Natural killer cell (primary cell): ENCODE data around the gene BAG2. TPM values are rescaled to one million over a fixed set of nuclear protein-coding genes. Genes with fewer than 3 reads are reported as not detected.

Experiments
- ATAC-seq, 3 donors: fragments of 150-1000 bp in 2 of 3; fragments of 200-7000 bp in 1 of 3; cut with Tn5 transposase; 1 replicate in 1 of 3; 2 replicates in 2 of 3; pipeline ENCODE4 v1.10.0; 2021; ENCODE audit warnings: mild to moderate bottlenecking in 2 of 3, moderate library complexity in 2 of 3
- DNase-seq, 2 donors: peaks; one replicate each; pipeline versions ENCODE4 v3.0.0 to v3.0.0-alpha.2; 2013 to 2021; ENCODE audit warnings: mixed read lengths in 1 of 2
- H3K27ac ChIP-seq: one replicate; pipeline ENCODE4 v1.5.1; 2013; ENCODE audit warnings: mild to moderate bottlenecking, low read length
- H3K27me3 ChIP-seq: one replicate; pipeline ENCODE4 v1.6.1; 2013; ENCODE audit warnings: low read length; ENCODE audit not compliant: control insufficient read depth, insufficient read depth
- H3K36me3 ChIP-seq: one replicate; pipeline ENCODE4 v1.6.1; 2013; ENCODE audit warnings: low read length; ENCODE audit not compliant: control insufficient read depth, insufficient read depth
- H3K4me1 ChIP-seq: one replicate; pipeline ENCODE4 v1.6.1; 2013; ENCODE audit warnings: low read length; ENCODE audit not compliant: control insufficient read depth, insufficient read depth
- H3K4me3 ChIP-seq: one replicate; pipeline ENCODE4 v1.5.1; 2013; ENCODE audit warnings: low read length
- H3K9me3 ChIP-seq: one replicate; pipeline ENCODE4 v1.6.1; 2013; ENCODE audit warnings: low read length; ENCODE audit not compliant: control insufficient read depth, insufficient read depth
- H3K27ac Mint-ChIP-seq, 2 donors: one replicate each; pipeline ENCODE4 v1.8.0; 2022; ENCODE audit warnings: mild to moderate bottlenecking in 2 of 2, mixed read lengths in 2 of 2, moderate library complexity in 1 of 2
- H3K27me3 Mint-ChIP-seq, 2 donors: one replicate each; pipeline ENCODE4 v1.8.0; 2022; ENCODE audit warnings: low read depth in 2 of 2, mixed read lengths in 2 of 2
- H3K36me3 Mint-ChIP-seq: one replicate; pipeline ENCODE4 v1.8.0; 2022; ENCODE audit warnings: mixed read lengths
- H3K4me1 Mint-ChIP-seq, 2 donors: one replicate each; pipeline ENCODE4 v1.8.0; 2022; ENCODE audit warnings: mixed read lengths in 2 of 2
- H3K4me3 Mint-ChIP-seq: one replicate; pipeline ENCODE4 v1.8.0; 2022; ENCODE audit warnings: mild to moderate bottlenecking, moderate library complexity, mixed read lengths
- H3K9me3 Mint-ChIP-seq, 2 donors: one replicate each; pipeline ENCODE4 v1.8.0; 2022; ENCODE audit warnings: mixed read lengths in 2 of 2
- WGBS: methylation state at CpG from one replicate; pipeline ENCODE4 v1.1.7; 2013; ENCODE audit warnings: missing lambda C conversion rate; ENCODE audit not compliant: insufficient coverage; 5-methylcytosine and 5-hydroxymethylcytosine counted together
- intact Hi-C: fragments of 100-400 bp; cut with micrococcal nuclease; formaldehyde crosslinking; loops from one replicate; pipeline ENCODE4 v1.14.2; 2022
- total RNA-seq, 4 donors: library from RNA; stranded (reverse); fragments of 120-200 nt in 1 of 4; gene quantifications; one replicate each; pipeline versions ENCODE4 v1.2.3 to v1.2.4, GENCODE V29; 2013 to 2022
- TF ChIP-seq, protein P1 (sequence below): fragments of 200-600 bp; IDR thresholded peaks from one replicate; pipeline ENCODE4 v1.8.0; 2022; ENCODE audit warnings: antibody characterized with exemption

Gene BAG2
- 1 to 10 TPM; 2.8 to 3.6 (median 3.2) TPM for total RNA-seq
- total RNA-seq (2013) = 4.8 TPM

DNA sequence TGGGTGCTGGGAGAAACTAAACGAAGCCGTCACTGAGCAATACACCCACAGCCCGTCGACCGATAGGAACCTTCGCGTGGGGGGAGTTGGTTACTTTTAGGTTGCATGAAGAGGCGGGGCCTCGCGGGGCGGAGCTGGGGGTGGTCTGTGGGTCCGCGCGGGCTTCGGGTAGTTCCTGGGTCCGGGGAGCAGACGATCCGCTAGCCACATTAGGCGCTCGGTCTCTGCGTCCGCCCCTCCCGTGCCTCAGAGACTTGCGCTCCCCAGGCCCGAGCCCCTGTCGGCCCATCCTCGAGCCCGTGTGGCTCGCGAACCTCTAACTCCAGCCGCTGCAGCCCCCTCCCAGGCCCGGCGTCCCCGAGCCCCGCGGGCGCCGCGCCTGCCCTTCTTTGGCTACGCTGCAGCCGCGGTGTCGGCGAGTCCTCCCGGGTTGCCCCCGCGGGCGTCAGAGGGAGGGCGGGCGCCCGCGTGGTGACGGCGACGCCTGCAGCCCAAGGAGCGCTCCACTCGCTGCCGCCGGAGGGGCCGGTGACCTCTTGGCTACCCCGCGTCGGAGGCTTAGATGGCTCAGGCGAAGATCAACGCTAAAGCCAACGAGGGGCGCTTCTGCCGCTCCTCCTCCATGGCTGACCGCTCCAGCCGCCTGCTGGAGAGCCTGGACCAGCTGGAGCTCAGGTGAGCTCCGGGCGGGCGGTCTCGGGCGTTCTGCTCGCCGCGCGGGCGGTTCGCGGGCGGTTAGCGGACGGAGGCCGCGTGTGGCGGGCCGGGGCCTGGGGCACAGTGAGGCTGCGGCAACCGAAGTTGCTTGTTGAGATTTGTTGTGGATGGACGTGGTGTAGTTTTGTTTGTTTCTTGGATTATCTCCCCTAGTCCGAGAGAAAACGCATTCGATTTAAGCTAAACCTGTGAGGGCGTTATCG is at the start of gene BAG2:
TSS of gene BAG2 (plus strand) at position 191 of the 920 bp plus-strand sequence. CDS start at position 563, 372 bp downstream.
- TF ChIP-seq, protein P1, sequence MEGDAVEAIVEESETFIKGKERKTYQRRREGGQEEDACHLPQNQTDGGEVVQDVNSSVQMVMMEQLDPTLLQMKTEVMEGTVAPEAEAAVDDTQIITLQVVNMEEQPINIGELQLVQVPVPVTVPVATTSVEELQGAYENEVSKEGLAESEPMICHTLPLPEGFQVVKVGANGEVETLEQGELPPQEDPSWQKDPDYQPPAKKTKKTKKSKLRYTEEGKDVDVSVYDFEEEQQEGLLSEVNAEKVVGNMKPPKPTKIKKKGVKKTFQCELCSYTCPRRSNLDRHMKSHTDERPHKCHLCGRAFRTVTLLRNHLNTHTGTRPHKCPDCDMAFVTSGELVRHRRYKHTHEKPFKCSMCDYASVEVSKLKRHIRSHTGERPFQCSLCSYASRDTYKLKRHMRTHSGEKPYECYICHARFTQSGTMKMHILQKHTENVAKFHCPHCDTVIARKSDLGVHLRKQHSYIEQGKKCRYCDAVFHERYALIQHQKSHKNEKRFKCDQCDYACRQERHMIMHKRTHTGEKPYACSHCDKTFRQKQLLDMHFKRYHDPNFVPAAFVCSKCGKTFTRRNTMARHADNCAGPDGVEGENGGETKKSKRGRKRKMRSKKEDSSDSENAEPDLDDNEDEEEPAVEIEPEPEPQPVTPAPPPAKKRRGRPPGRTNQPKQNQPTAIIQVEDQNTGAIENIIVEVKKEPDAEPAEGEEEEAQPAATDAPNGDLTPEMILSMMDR = no peak
- under 1% methylated on average over 97 of the region's 97 CpGs for WGBS
- ATAC-seq (peak; percentile 85 to 94 (median 90)), DNase-seq (peak; percentile 89 to 90)
- intact Hi-C loops = loop anchor here (1.0 to 2.0 kb wide), 5 partner anchors 36 to 144 kb away; partner anchors contain the start of gene KIAA1586
- no peaks in the 10 kb centered on the region for H3K9me3 Mint-ChIP-seq
- Histone ChIP-seq H3K27ac (peak within 1 kb of the TSS; percentile 81), H3K27me3 (no peaks in the 10 kb centered on the region), H3K4me3 (peak within 1 kb of the TSS; percentile 74), H3K9me3 (no peaks in the 10 kb centered on the region), H3K4me1 (peaks cover 11% of the 10 kb centered on the region), H3K36me3 (peaks cover 3% of the 10 kb centered on the region)
- H3K27ac Mint-ChIP-seq = peak within 1 kb of the TSS; percentile 85 to 88
- peaks cover 20 to 21% of the 10 kb centered on the region in 2 donors for H3K4me1 Mint-ChIP-seq
- H3K36me3 Mint-ChIP-seq = no peaks in the 10 kb centered on the region
- H3K4me3 Mint-ChIP-seq = peak within 1 kb of the TSS; percentile 91
- no peaks in the 10 kb centered on the region for H3K27me3 Mint-ChIP-seq

DNA sequence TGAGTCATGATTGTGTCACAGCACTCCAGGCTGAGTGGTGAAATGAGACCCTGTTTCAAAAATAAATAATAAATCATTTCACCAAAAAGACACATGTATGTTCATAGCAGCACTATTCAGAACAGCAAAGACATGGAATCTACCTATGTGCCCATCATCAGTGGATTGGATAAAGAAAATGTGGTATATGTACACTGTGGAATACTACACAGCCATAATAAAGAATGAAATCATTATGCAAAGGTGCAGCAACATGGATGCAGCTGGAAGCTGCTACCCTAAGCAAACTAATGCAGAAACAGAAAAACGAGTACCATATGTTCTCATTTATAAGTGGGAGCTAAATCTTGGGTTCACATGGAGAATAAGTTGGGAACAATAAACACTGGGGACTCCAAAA is 49.0 kb upstream of the BAG2 start:
- H3K4me3 ChIP-seq = no peak overlapping the region
- 100% methylated on average over 1 of the region's 1 CpG for WGBS
- no peak for ATAC-seq

DNA sequence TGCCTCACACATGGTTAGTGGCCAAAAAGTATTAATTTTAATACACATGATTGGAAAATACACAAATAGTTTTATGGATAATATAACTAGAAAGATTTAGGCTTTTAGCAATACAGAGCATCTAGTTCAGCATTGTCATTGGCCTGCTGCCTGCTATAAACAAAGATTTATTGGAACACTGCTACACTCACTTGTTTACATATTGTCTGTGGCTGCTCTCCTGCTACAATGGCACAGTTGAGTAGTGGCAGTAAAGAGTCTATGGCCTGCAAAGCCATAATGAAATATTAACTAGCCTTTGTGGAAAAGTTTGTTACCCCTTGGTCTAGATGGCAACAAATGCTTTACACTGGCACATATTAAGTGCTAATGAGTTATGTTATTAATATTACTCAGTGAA is 44.4 kb upstream of the BAG2 start:
- TF ChIP-seq, protein P1 = no peak
- Histone ChIP-seq H3K27me3 (no peaks in the 10 kb centered on the region), H3K9me3 (no peaks in the 10 kb centered on the region), H3K36me3 (peaks cover 29% of the 10 kb centered on the region), H3K27ac (no peak overlapping the region), H3K4me1 (no peaks in the 10 kb centered on the region), H3K4me3 (no peak overlapping the region)
- peaks cover 0 to 5% of the 10 kb centered on the region in 2 donors for H3K4me1 Mint-ChIP-seq
- no peak overlapping the region for H3K27ac Mint-ChIP-seq
- DNase-seq = no peak
- H3K4me3 Mint-ChIP-seq = no peak overlapping the region
- H3K9me3 Mint-ChIP-seq = no peaks in the 10 kb centered on the region
- no peaks in the 10 kb centered on the region for H3K27me3 Mint-ChIP-seq
- intact Hi-C loops = no loop called here
- H3K36me3 Mint-ChIP-seq = no peaks in the 10 kb centered on the region
- ATAC-seq = no peak

More for the DNA sequence above, 49.0 kb upstream of the BAG2 start:
- TF ChIP-seq, protein P1 = no peak
- H3K27me3 Mint-ChIP-seq = no peaks in the 10 kb centered on the region
- Histone ChIP-seq H3K9me3 (no peaks in the 10 kb centered on the region), H3K36me3 (peaks cover 4% of the 10 kb centered on the region), H3K4me1 (no peaks in the 10 kb centered on the region), H3K27me3 (no peaks in the 10 kb centered on the region), H3K27ac (no peak overlapping the region)
- H3K9me3 Mint-ChIP-seq = no peaks in the 10 kb centered on the region
- no peak for DNase-seq
- H3K27ac Mint-ChIP-seq = no peak overlapping the region
- H3K4me3 Mint-ChIP-seq = no peak overlapping the region
- intact Hi-C loops = no loop called here
- H3K4me1 Mint-ChIP-seq = peaks cover 21 to 34% of the 10 kb centered on the region in 2 donors
- H3K36me3 Mint-ChIP-seq = no peaks in the 10 kb centered on the region
